Adipose tissue (tissue), 3 donors: ENCODE data around the gene FBH1. TPM values are rescaled to one million over a fixed set of nuclear protein-coding genes. Genes with fewer than 3 reads are reported as not detected.

Experiments
- H3K27ac ChIP-seq: one replicate; pipeline ENCODE4 v1.5.1; 2013; ENCODE audit warnings: low read depth, low read length
- WGBS, 3 donors: extraction: QIAGEN DNeasy Blood & Tissue Kit; methylation state at CpG; one replicate each; pipeline ENCODE4 v1.1.7; 2013; 5-methylcytosine and 5-hydroxymethylcytosine counted together
- polyA plus RNA-seq, 3 donors: library from polyadenylated mRNA; stranded (reverse); fragments of 200-250 nt; gene quantifications; one replicate each; pipeline ENCODE4 v1.2.3, GENCODE V29; 2013
- donor health status: healthy with polysubstance abuse.
- donor health status: Bipolar disorder and iron deficiency.
- donor health status: healthy.

FBH1 gene
- polyA plus RNA-seq, 3 donors = 24.0 to 73.7 (median 46.3) TPM

- H3K27ac ChIP-seq = no peak overlapping the region
- 85 to 92% (median 91%) methylated on average over 5 of the region's 5 CpGs for WGBS, 3 donors
Observed at GRCh38 chr10:5985029-5985428, 95.0 kb downstream of the FBH1 start.

Other genes starting within 250 kb of the FBH1 start
- gene ASB13, start 223.6 kb upstream of the FBH1 start, polyA plus RNA-seq = 10 to 100 TPM; 11.9 to 40.9 (median 13.5) TPM
- gene TASOR2, start 205.4 kb upstream of the FBH1 start, polyA plus RNA-seq = 10 to 100 TPM in 1 of 3 donors, 1 to 10 TPM in 2; 8.0 to 13.9 (median 8.0) TPM
- gene GDI2, start 76.8 kb upstream of the FBH1 start, polyA plus RNA-seq = 100 to 1,000 TPM; 123 to 141 (median 140) TPM
- 1 to 10 TPM; 3.3 to 4.8 (median 4.6) TPM for gene ANKRD16, start 350 bp upstream of the FBH1 start, polyA plus RNA-seq
- 10 to 100 TPM; 19.8 to 29.6 (median 23.2) TPM for gene IL15RA, start 87.3 kb downstream of the FBH1 start, polyA plus RNA-seq
- gene IL2RA, start 172.1 kb downstream of the FBH1 start, polyA plus RNA-seq = 1 to 10 TPM in 1 of 3 donors, under 1 TPM in 2; 0.62 to 2.4 (median 0.68) TPM
- gene RBM17, start 198.8 kb downstream of the FBH1 start, polyA plus RNA-seq = 10 to 100 TPM; 36.9 to 93.6 (median 79.5) TPM